Measurements from ENCODE around the gene PARD6A.

The PARD6A gene

GRCh38 chr16:67637625-67638024 is 23.1 kb upstream of the PARD6A start:
- Histone ChIP-seq H3K27ac (no peak overlapping the region), H3K36me3 (peaks cover 68% of the 10 kb centered on the region), H3K9me3 (ENCODE audit: severe bottlenecking) (no peaks in the 10 kb centered on the region), H3K4me3 (ENCODE audit: low read depth, low read length) (no peak overlapping the region), H3K27me3 (ENCODE audit: insufficient read depth, low read depth, severe bottlenecking) (no peaks in the 10 kb centered on the region)
- DNase-seq: no peak
- TF ChIP-seq CTCF (IDR thresholded peaks at IDR 0.05; ENCODE audit: low read depth, low read length): no peak

- TF ChIP-seq CTCF (IDR thresholded peaks at IDR 0.05; ENCODE audit: low read depth, low read length): no peak
- DNase-seq: no peak
Measured at GRCh38 chr16:67641779-67642708, 18.7 kb upstream of the PARD6A start.

GRCh38 chr16:67644038-67644437 is 16.7 kb upstream of the PARD6A start:
- no peak for TF ChIP-seq CTCF (IDR thresholded peaks at IDR 0.05; ENCODE audit: low read depth, low read length)
- no peak for DNase-seq
- peaks cover 13% of the 10 kb centered on the region for H3K36me3 ChIP-seq
- H3K27ac ChIP-seq: no peak overlapping the region; the same call in 1 of the 2 replicates
- H3K27me3 ChIP-seq (ENCODE audit: insufficient read depth, low read depth, severe bottlenecking): no peaks in the 10 kb centered on the region
- H3K9me3 ChIP-seq (ENCODE audit: severe bottlenecking): no peaks in the 10 kb centered on the region
- H3K4me3 ChIP-seq (ENCODE audit: low read depth, low read length): peak overlapping the region; percentile 45; the same call in 1 of the 2 replicates

More at GRCh38 chr16:67641779-67642708, 18.7 kb upstream of the PARD6A start:
- H3K27ac ChIP-seq: no peak overlapping the region
- H3K4me3 ChIP-seq (ENCODE audit: low read depth, low read length): no peak overlapping the region
- H3K27me3 ChIP-seq (ENCODE audit: insufficient read depth, low read depth, severe bottlenecking): no peaks in the 10 kb centered on the region
- no peaks in the 10 kb centered on the region for H3K9me3 ChIP-seq (ENCODE audit: severe bottlenecking)
- H3K36me3 ChIP-seq: peaks cover 33% of the 10 kb centered on the region

GRCh38 chr16:67645397-67646121 is 15.2 kb upstream of the PARD6A start:
- no peak for DNase-seq
- Histone ChIP-seq H3K9me3 (ENCODE audit: severe bottlenecking) (no peaks in the 10 kb centered on the region), H3K27me3 (ENCODE audit: insufficient read depth, low read depth, severe bottlenecking) (no peaks in the 10 kb centered on the region), H3K36me3 (peaks cover 3% of the 10 kb centered on the region), H3K27ac (peak overlapping the region; percentile 75), H3K4me3 (ENCODE audit: low read depth, low read length) (peak overlapping the region; percentile 45)
- TF ChIP-seq CTCF (IDR thresholded peaks at IDR 0.05; ENCODE audit: low read depth, low read length): no peak

DNA sequence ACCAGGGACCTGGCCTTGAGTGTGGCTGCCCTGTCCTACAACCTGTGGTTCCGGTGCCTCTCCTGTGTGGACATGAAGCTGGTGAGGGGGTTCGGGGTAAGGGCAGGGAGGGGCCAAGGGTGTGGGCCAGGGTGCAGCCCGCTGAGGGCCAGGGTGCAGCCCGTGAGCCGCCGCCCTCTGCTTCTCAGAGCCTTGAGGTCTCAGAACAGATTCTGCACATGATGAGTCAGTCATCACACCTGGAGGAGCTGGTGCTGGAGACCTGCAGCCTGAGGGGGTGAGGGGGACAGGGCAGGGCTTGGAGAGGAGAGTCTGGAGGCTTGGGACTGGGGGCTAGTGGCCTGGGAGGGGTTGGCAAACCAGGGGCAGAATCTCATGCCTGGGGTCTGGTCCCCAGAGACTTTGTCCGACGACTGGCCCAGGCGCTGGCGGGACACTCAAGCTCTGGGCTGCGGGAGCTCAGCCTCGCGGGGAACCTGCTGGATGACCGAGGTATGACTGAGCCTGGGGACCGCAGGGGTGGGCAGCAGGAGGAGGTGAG is 13.6 kb upstream of the PARD6A start:
- DNase-seq: no peak
- Histone ChIP-seq H3K4me3 (ENCODE audit: low read depth, low read length) (no peak overlapping the region), H3K27ac (no peak overlapping the region), H3K36me3 (peaks cover 10% of the 10 kb centered on the region), H3K27me3 (ENCODE audit: insufficient read depth, low read depth, severe bottlenecking) (no peaks in the 10 kb centered on the region), H3K9me3 (ENCODE audit: severe bottlenecking) (no peaks in the 10 kb centered on the region)
- no peak for TF ChIP-seq CTCF (IDR thresholded peaks at IDR 0.05; ENCODE audit: low read depth, low read length)

Data from WERI-Rb-1 (cell line).